HEK293T (cell line): ENCODE results near the gene CBY1.

Experiments used
- ELF4 ChIP-seq: fragments of 450-650 bp; IDR thresholded peaks from 2 replicates; pipeline ENCODE4 v1.6.1; 2017; ENCODE audit warnings: antibody characterized with exemption
- LEF1 ChIP-seq: fragments of 450-650 bp; IDR thresholded peaks from 2 replicates; pipeline ENCODE4 v1.6.1; 2017; ENCODE audit warnings: mild to moderate bottlenecking, borderline replicate concordance
- PKNOX1 ChIP-seq: fragments of 450-650 bp; IDR thresholded peaks from 2 replicates; pipeline ENCODE4 v1.6.1; 2016
- SP1 ChIP-seq: fragments of 450-650 bp; IDR thresholded peaks from 2 replicates; pipeline ENCODE4 v1.6.1; 2017

GRCh38 chr22:38656256-38657044 lies at the start of gene CBY1, which contains the start of gene FAM227A:
- no peak for TF ChIP-seq SP1
- TF ChIP-seq PKNOX1, result no peak
- TF ChIP-seq LEF1, result no peak
- TF ChIP-seq ELF4, result no peak
